NOMO-1 (cell line): ENCODE measurements around the gene PTCH2.
"Not testable (repeated sequence)": the region's sequence is repeated elsewhere in the genome, so short reads cannot be mapped to it uniquely, and the experiment has no call there.

ENCODE experiments used
- DNase-seq, 2 experiments: peaks; one replicate each; lab custom pipeline; 2025; ENCODE audit not compliant: unreplicated experiment in 2 of 2; lab: John Stamatoyannopoulos, UW

The PTCH2 gene

GRCh38 chr1:44820328-44821239 lies 22.5 kb downstream of the PTCH2 start:
- DNase-seq, result peak in 1 of 2 experiments; percentile 19

GRCh38 chr1:44819608-44820327 lies 23.3 kb downstream of the PTCH2 start:
- DNase-seq, result peak; percentile 89 to 96

- no peak for DNase-seq
Observed at GRCh38 chr1:44819196-44819607, 23.9 kb downstream of the PTCH2 start.

GRCh38 chr1:44817771-44818495 lies 25.1 kb downstream of the PTCH2 start:
- no peak for DNase-seq

GRCh38 chr1:44817307-44817706 lies 25.7 kb downstream of the PTCH2 start:
- DNase-seq, result no peak

- DNase-seq, result not testable (repeated sequence)
Observed at GRCh38 chr1:44815926-44816325, 27.1 kb downstream of the PTCH2 start.

- DNase-seq, result no peak
Observed at GRCh38 chr1:44812822-44813543, 30.1 kb downstream of the PTCH2 start.

- no peak for DNase-seq
Observed at GRCh38 chr1:44811234-44811633, 31.8 kb downstream of the PTCH2 start.

GRCh38 chr1:44810762-44811105 lies 32.3 kb downstream of the PTCH2 start:
- not testable (repeated sequence) for DNase-seq

GRCh38 chr1:44810101-44810761 lies 32.8 kb downstream of the PTCH2 start:
- no peak for DNase-seq

- peak; percentile 53 to 68 for DNase-seq
Observed at GRCh38 chr1:44808938-44809917, 33.8 kb downstream of the PTCH2 start.

- DNase-seq, result peak; percentile 20 to 23
Observed at GRCh38 chr1:44808063-44808937, 34.8 kb downstream of the PTCH2 start, which contains the start of gene BTBD19. TSS of gene BTBD19 (plus strand) at chr1:44808523. CDS start at chr1:44808821, 298 bp downstream.

- peak; percentile 92 to 96 for DNase-seq
Observed at GRCh38 chr1:44807364-44808062, 35.5 kb downstream of the PTCH2 start.

GRCh38 chr1:44806704-44807363 lies 36.2 kb downstream of the PTCH2 start, which contains the start of gene DYNLT4:
TSS of gene DYNLT4 (minus strand) at chr1:44807351. CDS start at chr1:44806668, 683 bp downstream.
- DNase-seq, result no peak

GRCh38 chr1:44806025-44806703 lies 36.9 kb downstream of the PTCH2 start:
- DNase-seq, result no peak
